HG03521 (cell line): Measurements from ENCODE around the gene RAB39B.
"Not testable (repeated sequence)": the region's sequence is repeated elsewhere in the genome, so short reads cannot be mapped to it uniquely, and the experiment has no call there.

Source experiments
- ATAC-seq: cut with Tn5 transposase; IDR thresholded peaks from one replicate; pipeline ENCODE4 v1.9.1; 2021; ENCODE audit warnings: mild to moderate bottlenecking, moderate library complexity; ENCODE audit not compliant: unreplicated experiment

RAB39B gene

GRCh38 chrX:155263854-155264628, at the start of gene RAB39B:
TSS of gene RAB39B (minus strand) at chrX:155264491. CDS start at chrX:155264288, 203 bp downstream.
- ATAC-seq: peak; percentile 94

DNA sequence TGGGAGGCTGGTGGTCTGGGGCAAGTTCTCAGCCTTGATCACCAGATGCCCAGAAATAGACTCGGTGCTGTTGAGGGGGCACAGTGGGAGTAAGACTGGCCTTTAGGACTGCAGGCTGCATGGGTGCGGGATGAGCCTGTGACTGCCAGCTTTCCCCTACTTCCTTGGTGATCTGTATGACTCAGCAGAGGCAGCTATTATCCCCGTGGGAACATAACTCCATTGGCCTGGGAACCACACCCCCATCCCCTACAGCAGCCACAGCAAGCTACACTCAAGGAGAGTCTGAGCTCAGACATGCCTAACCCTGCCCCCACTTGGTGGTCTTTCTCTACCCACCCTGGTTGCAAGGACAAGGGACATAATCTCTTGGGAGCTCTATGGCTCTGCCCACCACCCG, 49.5 kb upstream of the RAB39B start:
- ATAC-seq: no peak

DNA sequence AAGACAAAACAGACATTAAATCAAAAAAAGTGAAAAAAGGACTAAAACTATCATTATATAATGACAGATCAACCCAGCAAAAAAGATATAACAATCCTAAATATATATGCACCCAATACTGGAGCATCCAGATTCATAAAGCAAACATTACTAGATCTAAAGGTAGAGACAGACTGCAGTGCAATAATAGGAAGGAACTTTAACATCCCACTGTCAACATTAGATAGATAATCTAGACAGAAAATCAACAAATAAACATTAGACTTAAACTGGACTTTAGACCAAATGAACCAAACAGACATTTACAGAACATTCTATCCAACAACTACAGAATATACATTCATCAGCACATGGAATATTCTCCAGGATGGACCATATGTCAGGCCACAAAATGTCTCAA, 29.5 kb upstream of the RAB39B start:
- ATAC-seq: no peak

DNA sequence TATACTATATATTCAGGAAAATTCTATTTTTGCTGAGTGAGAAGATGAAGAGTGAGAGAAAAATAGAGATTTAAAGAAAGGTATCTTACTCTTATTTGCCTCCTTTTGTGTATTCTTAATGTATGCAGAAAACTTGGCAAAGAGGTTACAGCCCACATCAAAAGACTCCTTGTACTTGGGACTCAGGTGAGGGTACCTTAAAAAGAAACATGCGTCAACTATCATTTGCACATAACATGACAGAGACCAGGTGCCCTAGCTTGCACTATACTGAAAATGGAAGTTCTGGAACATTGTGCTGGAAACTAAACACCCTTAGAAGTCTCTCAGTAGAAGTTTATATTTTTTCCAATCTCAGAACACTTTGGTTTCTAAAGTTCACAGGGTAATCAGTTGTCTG, 15.6 kb upstream of the RAB39B start:
- no peak for ATAC-seq

DNA sequence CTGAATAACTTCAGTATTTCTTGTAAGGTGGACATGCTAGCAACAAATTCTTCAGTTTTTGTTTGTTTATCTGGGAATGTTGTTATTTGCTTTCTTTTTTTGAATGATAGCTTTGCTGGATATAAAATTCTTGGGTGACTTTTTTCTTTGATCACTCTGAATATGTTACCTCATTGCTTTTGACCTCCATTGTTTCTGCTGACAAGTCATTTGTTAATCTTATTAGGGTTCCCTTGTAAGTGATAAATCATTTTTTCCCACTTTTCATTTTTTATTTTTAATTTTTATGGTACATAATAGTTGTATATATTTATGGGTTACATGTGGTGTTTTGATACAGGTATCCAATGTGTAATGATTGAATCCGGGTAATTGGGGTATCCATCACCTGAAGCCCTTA, 6.7 kb upstream of the RAB39B start:
- no peak for ATAC-seq

GRCh38 chrX:155267995-155268394, 3.7 kb upstream of the RAB39B start:
- ATAC-seq: not testable (repeated sequence)

- ATAC-seq: no peak
Observed at GRCh38 chrX:155266439-155266838, 2.1 kb upstream of the RAB39B start.

GRCh38 chrX:155262970-155263754, 1.1 kb downstream of the RAB39B start:
- ATAC-seq: no peak

GRCh38 chrX:155259752-155260151, 4.5 kb downstream of the RAB39B start:
- no peak for ATAC-seq

GRCh38 chrX:155251391-155251790, 12.9 kb downstream of the RAB39B start:
- no peak for ATAC-seq

DNA sequence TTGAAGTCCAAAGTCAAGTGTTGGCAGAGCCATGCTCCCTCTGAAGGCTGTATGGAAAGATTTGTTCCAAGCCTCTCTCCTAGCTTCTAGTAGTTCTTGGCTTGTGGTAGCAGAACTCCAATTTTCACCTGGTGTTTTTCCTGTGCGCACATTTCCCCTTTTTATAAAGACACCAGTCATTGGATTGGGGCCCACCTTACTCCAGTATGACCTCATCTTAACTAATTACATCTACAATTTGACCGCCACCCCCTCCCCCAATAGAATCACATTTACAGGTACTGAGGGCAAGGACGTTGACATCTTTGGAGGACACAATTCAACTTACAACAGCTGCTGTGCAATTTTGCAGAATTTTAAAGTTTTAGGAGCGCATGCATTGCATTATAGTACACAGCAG, 16.8 kb downstream of the RAB39B start:
- ATAC-seq: no peak

GRCh38 chrX:155246748-155247147, 17.5 kb downstream of the RAB39B start:
- no peak for ATAC-seq

GRCh38 chrX:155242300-155242699, 22.0 kb downstream of the RAB39B start:
- no peak for ATAC-seq

- no peak for ATAC-seq
Observed at GRCh38 chrX:155237719-155238118, 26.6 kb downstream of the RAB39B start.

GRCh38 chrX:155235891-155236290, 28.4 kb downstream of the RAB39B start:
- ATAC-seq: no peak

- ATAC-seq: peak; percentile 69
Observed at GRCh38 chrX:155231163-155231562, 33.1 kb downstream of the RAB39B start.

GRCh38 chrX:155225774-155226173, 38.5 kb downstream of the RAB39B start:
- no peak for ATAC-seq

DNA sequence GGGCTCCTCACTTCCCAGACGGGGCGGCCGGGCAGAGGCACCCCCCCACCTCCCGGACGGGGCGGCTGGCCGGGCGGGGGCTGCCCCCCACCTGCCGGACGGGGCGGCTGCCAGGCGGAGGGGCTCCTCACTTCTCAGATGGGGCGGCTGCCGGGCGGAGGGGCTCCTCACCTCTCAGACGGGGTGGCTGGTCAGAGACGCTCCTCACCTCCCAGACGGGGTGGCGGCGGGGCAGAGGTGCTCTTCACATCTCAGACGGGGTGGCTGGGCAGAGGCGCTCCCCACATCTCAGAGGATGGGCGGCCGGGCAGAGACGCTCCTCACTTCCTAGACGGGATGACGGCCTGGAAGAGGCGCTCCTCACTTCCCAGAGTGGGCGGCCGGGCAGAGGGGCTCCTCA, 40.5 kb downstream of the RAB39B start:
- not testable (repeated sequence) for ATAC-seq

- ATAC-seq: no peak
Observed at GRCh38 chrX:155221351-155221750, 42.9 kb downstream of the RAB39B start.

- ATAC-seq: no peak
Observed at GRCh38 chrX:155218777-155219176, 45.5 kb downstream of the RAB39B start.

- ATAC-seq: no peak
Observed at GRCh38 chrX:155216940-155217440, 47.3 kb downstream of the RAB39B start.
